ENCODE results near the gene PAX5.

The PAX5 gene

GRCh38 chr9:37031081-37031480 lies 3.0 kb downstream of the PAX5 start:
- TF ChIP-seq CTCF (IDR thresholded peaks at IDR 0.05; ENCODE audit: low read depth, low read length): no peak
- no peak for DNase-seq (ENCODE audit: extremely low read depth, low read depth)

GRCh38 chr9:37030611-37030939 lies 3.5 kb downstream of the PAX5 start:
- DNase-seq (ENCODE audit: extremely low read depth, low read depth): no peak
- TF ChIP-seq CTCF (IDR thresholded peaks at IDR 0.05; ENCODE audit: low read depth, low read length): no peak

- TF ChIP-seq CTCF (IDR thresholded peaks at IDR 0.05; ENCODE audit: low read depth, low read length): no peak
- no peak for DNase-seq (ENCODE audit: extremely low read depth, low read depth)
These were observed 4.1 kb downstream of the PAX5 start for GRCh38 chr9:37029776-37030610.

- no peak for DNase-seq (ENCODE audit: extremely low read depth, low read depth)
- TF ChIP-seq CTCF (IDR thresholded peaks at IDR 0.05; ENCODE audit: low read depth, low read length): no peak
These were observed 4.7 kb downstream of the PAX5 start for GRCh38 chr9:37029304-37029775.

- TF ChIP-seq CTCF (IDR thresholded peaks at IDR 0.05; ENCODE audit: low read depth, low read length): no peak
- no peak for DNase-seq (ENCODE audit: extremely low read depth, low read depth)
These were observed 5.5 kb downstream of the PAX5 start for GRCh38 chr9:37028420-37029031.

- no peak for TF ChIP-seq CTCF (IDR thresholded peaks at IDR 0.05; ENCODE audit: low read depth, low read length)
- DNase-seq (ENCODE audit: extremely low read depth, low read depth): peak; percentile 22
These were observed 6.3 kb downstream of the PAX5 start for GRCh38 chr9:37027582-37028419.

Measured in AG09319 (cell line).